IPS-11a (cell line): ENCODE measurements around the gene POLR3B.

Source experiments
- H3K4me3 ChIP-seq: one replicate; pipeline ENCODE4 v1.5.1; 2013; ENCODE audit warnings: low read depth, low read length, control low read depth

Gene POLR3B

DNA sequence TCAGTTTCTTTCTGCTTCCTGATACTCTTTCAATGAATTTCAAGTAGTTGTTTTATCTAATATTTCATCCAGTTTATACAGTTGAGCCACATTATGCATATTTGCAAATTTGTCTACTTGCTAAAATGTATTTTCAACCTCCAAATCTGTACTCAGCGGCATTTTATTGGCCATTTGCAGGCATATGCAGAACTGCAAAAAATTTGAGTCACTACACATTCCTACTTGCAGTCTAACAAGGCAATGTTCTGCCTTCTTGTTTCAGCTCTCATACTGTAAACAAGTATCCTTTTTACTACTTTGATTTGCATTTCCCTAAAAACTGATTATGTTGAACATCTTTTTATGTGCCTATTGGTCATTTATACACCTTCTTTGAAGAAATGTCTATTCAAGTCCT lies 55.0 kb downstream of the POLR3B start:
- no peak overlapping the region for H3K4me3 ChIP-seq

DNA sequence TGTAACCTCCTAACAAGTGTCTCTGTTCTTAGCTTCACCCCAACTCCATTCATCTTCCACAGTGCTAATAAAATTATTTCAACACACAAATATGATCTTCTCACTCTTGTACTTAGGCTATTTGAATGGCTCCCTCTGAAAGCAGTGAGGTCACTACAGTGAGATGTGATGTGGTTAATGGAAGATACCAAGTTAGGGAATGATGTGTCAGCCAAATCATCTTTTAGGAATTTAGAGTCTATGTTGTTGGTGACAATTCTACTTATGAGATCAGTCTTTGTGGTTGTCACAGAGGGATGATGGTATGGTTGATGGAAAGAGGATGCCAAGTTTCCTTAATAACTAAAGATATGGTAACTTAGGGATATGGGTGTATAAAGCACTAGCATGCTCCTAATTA lies 57.6 kb downstream of the POLR3B start:
- H3K4me3 ChIP-seq: no peak overlapping the region

DNA sequence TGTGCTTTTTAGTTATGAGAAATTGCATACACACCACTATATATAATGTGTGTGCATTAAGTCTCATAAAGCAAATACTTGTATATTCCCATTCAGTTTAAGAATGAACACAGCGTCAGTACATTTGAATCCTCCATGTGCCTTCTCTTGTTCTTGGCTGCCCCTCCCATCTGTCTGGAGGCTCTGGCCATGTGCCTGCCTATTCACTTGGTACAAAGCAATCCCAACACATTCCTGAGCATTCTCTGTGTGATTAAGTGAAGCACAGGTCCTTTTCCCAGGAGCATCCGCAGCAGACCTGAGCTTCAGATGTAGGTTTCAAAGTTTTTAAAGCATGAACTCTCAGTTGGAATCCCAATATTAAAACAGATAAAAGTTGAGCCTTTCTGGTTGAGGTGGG lies 58.7 kb downstream of the POLR3B start:
- H3K4me3 ChIP-seq: no peak overlapping the region

DNA sequence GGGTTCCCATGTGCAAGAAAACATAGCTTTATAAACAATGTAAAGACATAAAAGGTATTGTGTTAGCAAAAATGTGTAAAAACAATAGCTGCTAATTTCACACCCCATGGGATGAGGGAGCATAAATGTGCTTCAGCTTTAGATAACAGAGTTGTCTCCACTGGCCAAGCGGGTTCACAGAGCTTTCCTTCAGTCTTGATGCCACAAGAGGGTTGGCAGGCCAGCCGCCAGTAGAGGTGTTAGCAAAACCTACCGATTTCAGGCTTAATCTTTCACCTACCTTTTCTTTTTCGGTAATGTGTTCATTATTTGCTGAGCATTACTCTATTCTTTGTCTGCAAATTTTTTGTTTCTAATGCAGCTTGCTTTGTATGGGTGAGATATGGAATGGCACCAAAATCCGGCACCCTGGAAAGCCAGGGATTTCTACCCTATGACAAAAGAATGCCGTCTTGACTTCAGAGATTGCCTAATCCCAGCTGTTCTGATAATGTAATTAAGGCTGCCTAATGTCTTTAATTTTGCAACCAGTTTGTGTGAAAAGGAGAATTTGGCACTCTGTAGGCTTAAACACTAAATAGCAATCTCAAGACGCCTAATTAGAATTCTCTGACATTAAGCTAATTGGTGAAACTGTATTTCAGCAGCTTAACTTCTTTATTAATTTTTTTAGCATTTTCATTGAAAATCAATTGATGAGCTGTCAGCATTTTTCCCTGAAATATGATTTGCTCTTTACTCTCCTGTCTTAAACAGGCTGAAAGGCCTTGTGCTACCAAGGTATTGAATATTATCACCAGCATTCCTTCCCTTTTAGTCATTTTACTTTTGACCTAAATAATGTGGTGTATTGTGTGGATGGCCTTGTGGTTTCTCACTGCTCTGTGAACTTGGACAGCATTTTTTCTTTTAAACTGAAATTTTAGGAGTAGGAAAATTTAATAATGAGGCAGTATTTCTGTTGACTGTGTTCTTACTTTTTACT lies 60.7 kb downstream of the POLR3B start:
- no peak overlapping the region for H3K4me3 ChIP-seq

DNA sequence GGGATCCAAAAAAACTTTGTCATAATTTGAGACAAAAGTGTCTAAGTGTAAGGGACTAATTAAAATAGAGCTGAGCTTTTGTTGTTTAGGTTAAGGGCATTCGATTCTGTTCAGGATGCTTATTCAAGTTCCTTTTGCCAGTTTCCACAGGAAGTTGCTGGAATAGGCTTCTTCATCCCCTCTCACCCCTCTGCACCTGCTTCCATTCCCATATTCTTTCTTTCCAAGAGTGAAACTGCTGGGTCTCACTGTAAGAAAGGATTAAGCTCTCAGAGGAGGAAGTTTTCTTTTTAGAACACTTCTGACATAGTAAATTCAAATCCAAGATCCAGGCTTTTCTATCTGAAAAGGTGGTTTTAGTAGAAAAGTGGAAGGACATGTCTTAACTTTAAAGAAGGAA lies 61.4 kb downstream of the POLR3B start:
- H3K4me3 ChIP-seq: no peak overlapping the region

DNA sequence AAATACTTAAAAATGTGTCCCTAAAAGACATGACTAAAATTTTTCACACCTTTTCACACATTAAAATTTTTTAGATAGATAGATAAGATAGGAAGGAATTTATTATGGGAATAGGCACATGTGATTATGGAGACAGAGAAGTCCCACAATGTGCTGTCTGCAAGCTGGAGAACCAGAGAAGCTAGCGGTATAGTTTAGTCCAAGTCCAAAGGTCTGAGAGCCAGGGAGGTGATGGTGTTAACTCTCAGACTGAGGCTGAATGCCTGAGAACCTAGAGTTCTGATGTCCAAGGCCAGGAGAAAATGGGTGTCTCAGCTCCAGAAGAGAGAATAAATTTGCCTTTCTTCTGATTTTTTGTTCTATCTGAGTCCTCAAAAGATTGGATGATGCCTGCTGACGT lies 65.7 kb downstream of the POLR3B start:
- H3K4me3 ChIP-seq: no peak overlapping the region

DNA sequence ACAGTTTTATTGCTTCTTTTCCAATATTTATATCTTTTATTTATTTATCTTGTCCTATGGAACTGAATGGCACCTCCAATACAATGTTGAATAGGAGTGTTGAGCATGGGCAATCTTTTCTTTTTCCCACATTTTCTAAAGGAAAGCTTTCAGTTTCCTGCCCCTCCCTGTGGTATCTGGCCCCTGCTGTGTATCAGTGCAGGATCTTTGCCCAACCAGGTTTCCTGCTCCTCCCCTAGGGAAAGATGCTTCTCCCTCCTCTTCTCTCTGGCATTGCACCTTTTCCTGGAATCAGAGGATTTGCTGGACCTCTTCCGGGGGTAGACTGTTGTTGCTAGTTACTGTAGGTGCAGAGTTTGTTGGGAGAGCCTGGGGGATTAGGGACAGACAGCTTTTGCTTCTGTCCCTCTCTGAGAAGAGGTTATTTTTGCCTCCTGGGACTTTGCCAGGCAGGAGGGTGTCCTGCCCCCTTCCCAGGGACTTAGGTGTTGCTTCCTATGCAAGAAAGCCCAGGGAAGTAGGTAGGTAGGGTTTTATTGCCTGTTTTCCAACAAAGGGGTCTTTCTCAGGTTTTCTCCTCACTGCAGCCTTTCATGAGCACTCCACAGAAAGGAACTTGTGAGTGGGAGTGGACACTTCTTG lies 67.6 kb downstream of the POLR3B start:
- no peak overlapping the region for H3K4me3 ChIP-seq

DNA sequence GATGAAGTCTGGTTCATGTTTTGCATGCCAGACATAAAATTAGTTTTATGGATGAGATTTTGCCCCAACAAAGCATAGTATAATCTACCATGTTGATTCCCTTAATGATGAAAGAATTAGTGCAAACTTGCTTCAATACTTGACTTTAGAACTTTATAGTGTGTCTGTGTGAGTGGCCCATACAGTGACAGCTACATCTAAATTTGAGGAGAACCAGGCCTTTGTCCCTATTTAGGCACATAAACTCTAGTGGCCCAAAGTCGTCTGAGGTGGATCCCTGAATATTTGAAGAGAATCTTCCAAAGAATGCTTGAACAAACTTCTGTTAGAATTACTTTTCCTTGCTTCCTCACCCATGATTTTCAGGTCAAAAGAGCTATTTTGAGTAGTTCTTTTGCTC lies 70.4 kb downstream of the POLR3B start:
- H3K4me3 ChIP-seq: no peak overlapping the region

DNA sequence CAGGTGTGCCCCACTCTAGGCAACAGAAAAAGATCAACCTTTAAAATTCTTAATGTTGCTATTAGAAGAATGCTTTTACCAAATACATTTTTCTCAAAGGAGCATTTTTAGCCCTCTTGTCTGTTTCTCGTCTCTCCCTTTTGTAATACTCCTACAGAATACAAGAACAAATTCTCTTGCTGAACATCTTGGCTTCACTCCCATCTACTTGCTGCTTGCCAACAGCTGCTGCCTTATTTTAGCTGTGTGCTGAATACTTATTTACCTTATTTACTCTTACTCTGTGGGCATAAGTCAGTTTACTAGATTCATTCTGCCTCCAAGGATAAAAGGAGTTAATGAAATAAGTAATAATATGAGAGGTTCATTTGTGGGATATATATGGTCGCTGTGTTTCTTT lies 70.8 kb downstream of the POLR3B start:
- H3K4me3 ChIP-seq: no peak overlapping the region

DNA sequence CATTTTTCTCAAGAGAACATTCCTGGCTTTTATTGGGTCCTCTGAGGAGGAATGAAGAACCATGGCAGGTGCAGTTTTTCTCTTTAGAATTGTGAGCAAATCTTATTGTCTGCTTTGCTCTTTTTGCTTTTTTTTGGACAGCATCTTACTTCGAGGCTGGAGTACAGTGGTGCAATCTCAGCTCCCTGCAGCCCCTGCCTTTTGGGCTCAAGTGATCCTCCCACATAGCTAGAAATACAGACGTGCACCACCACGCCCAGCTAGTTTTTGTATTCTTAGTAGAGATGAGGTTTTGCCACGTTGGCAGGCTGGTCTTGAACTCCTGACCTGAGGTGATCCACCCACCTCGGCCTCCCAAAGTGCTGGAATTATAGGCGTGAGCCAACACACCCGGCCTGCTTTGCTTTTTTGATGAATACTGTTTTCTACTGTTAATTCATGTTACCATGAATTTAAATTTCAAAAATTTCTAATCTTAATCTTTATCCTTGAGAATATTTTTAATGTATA lies 71.5 kb downstream of the POLR3B start:
- H3K4me3 ChIP-seq: no peak overlapping the region

DNA sequence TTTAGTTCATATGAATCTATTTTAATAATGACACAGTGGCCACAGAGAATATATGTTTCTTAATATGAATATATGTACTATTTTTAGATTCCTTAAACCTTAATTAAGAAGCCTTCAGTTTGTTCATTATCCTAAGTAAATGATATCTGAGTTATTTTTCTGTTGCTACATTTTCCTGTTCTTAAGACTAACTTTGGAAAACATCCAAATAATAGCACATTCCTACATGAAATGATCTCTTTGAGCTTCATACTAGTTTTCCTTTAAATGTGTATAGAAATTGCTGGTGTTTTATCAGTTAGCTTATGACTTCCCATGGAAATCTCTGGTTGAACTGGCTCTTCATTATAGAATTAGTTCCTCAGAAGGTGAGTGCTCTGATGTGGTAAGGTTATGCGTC lies 72.1 kb downstream of the POLR3B start:
- no peak overlapping the region for H3K4me3 ChIP-seq

DNA sequence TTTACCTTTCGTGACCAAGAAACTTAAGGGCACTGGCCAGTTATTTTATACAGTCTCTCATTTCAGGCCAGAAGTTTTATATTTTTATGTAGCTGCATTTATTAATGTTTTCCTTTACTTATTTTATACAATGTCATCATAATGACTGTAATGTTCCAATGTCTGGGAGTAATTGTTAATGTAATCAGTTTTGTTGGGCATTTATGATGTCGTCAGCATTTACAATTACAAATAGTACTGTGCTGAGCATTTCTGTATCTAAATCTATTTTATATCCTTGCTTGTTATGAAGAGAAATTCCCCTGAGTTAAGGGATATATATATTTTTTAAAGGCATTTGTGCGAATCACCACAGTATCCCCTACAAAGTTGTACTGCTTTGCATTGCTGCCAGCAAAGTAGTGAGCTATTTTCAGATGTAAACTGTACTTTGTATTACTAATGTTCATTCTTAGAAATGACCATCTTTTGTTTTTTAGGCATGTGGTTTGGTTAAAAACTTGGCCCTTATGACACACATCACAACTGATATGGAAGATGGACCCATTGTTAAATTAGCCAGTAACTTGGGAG lies 74.4 kb downstream of the POLR3B start:
- no peak overlapping the region for H3K4me3 ChIP-seq

DNA sequence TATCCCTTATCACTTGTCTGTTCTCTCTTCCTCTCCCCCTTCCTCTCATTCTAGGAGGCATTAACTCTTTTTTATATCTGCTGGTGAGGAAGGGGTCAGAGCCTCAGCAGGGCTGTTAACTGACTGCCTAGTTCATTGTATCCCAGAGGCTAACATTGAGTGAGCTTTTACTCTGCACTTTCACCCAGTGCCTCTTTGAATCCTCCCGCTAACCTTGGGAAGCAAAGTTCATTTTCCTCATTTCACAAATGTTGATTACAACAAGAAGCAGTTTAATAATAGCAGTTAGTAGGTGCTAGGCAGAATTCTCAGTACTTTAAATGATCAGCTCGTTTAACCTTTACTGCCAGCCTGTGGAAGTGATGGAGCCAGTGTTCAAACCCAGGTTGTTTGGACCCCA lies 75.5 kb downstream of the POLR3B start:
- H3K4me3 ChIP-seq: no peak overlapping the region

DNA sequence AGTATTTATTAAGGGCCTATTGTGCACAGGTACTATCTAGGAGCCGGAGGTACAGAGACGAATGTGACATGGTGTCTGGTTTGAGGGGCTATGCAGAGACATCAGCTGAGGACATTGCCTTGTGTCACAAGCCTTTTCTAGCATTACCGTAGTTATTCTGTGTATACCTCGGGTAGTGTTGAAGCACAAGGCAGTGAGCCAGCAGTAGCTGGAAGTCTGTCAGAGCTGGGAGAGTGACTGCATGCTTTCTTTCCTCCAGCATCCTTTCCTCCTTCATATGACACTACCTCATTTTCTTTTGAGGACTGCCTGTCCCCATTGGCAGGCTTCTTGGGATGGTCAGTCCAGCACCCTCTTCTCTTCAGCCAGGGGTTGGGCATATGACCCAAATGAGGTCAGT lies 77.0 kb downstream of the POLR3B start:
- H3K4me3 ChIP-seq: no peak overlapping the region

DNA sequence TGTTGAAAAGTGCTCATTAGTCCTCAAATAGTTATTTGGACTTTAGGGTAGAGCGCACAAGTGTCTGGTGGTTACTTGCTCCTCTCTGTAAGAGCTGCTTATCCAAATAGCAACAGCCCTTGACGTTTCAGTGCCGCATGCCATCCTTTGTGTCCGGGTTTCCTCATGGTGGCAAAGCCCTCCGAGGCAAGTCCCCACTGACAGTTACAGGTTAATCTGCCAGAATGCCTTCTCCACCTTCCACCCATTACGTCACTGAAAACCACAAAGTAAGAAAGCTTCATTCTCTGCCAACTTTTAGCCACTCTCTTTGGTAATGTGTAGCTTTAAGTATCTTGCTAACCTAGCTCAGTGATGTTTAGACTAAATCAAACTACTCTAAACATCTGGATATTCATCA lies 78.6 kb downstream of the POLR3B start:
- no peak overlapping the region for H3K4me3 ChIP-seq

DNA sequence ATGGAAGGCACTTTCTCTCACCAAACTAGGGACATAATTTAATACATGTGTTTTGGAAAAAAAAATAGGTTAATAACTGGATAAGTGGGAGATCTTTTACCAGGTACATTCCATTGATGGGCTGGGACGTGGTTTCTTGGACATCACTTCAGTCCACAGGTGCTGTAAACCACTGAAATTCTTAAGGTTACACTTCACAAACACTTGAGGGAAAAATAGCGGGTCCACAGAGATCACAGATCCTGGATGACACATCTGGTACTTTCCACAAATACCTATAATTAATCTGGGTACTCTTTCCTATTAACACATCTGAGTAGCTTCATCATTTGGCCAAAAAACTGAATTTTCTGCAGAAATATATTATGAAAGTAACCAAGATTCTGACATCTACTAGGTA lies 85.0 kb downstream of the POLR3B start:
- no peak overlapping the region for H3K4me3 ChIP-seq

DNA sequence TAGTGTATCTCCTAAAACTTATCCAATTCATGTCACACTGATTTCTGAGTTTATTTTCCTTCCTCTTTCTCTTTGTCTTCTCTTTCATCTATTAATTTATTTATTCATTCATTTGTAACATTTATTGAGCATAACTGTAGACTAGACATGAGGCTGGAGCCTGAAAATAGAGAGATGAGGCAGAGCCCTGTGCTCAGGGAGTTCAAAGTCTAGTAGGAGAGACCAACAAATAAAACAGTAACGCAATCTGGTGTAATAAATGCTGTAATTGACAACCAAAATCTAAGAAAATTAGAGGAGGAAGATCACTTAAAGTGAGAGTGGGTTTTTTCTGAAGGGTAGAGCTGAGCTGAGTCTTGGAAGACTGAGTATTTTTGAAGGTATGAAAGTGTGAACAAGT lies 87.5 kb downstream of the POLR3B start:
- no peak overlapping the region for H3K4me3 ChIP-seq

DNA sequence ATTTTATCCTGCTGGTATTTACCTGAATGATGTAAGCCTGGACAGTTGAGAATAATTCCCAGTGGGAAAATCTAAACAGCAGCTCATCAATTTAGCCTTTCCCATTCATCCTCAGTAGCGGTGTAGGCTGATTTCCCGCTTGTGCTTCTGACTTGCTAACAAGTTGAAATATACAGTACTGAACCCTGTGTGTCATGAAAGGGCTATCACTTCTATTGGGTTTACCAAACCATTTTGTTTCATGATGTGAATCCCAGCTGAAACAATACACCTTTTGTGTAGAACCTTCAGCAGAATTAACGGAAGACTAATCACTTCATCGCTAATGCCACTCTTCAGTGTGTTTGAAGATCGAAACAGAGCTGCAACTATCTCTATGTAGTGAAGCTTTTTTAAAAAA lies 88.4 kb downstream of the POLR3B start:
- no peak overlapping the region for H3K4me3 ChIP-seq

DNA sequence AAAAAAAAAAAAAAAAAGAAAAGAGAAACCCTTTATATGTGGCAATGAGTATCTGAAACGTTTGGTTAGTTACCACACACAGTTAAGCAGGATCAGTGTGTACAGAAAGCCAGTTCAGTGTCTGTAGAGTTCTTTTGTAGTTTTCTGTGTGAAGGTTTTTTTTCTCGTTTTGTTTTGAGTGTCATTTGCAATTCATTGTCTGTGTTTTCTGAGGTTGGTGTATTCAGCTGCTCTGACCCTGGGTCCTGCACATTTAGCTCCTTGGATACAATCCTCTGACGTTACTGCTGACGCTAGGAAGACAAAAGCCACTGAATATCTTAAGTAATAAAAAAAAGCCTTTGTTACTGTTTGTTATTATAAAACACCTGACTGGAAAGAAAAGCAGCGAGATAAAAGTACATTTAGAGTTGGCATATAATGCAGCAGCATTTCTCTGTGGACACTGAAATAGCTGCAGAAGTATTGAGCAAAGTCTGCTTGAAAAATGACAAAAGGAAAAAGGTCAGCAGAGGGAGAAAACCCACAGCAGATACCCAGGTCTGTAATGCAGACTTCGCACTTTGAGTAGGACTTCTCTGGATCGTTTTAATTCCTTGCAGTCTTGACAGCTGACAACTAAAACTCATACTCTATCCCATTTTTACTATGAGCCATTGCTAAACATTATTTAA lies 89.0 kb downstream of the POLR3B start:
- no peak overlapping the region for H3K4me3 ChIP-seq

DNA sequence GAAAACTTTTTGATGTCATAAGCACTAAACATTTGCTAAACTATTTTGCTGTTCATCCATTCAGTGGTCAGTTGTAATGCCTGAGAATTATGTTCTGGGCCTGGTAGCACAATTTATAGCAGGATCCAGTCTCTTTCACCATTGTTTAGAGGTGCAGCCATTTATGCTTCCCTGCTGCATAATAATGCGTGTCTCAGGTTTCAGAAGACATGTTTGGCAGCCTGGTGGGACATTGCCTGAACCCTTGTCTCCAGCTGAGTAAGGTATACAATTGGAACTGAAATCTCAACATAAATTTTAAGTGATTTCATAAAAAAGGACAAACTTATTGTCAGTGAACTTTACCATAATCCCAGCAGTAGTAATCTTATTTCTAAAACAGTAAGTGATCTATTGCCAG lies 94.8 kb downstream of the POLR3B start:
- H3K4me3 ChIP-seq: no peak overlapping the region

DNA sequence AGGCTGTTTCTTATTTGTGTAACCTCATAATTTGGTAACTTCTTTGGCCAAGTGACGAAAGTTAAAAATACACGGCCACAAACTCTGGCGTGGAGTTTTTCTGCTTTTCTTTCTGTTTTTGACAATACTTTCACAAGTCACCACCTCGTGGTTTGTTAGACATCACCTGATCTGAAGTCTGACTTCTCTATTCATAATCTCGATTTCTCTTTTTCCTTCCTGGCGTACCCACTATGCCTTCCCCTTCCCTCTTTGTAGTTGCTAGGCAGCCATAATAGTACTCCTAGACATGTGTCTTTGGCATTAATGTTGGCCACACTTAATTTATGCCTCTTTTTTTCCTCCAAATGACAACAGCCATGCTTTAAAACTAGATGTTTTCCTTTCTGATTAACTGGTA lies 97.6 kb downstream of the POLR3B start:
- no peak overlapping the region for H3K4me3 ChIP-seq
